Lower leg skin (tissue), 3 donors: Measurements from ENCODE around the gene KANTR.

ENCODE experiments used
- CTCF ChIP-seq, 3 donors: fragments of 450-650 bp; IDR thresholded peaks; one replicate each; pipeline ENCODE4 v1.5.1; 2016; ENCODE audit warnings: antibody characterized with exemption in 3 of 3, mild to moderate bottlenecking in 3 of 3, moderate library complexity in 2 of 3
- POLR2A ChIP-seq, 2 donors: fragments of 450-650 bp; IDR thresholded peaks; one replicate each; pipeline ENCODE4 v1.6.1; 2016 to 2017; ENCODE audit warnings: antibody characterized with exemption in 2 of 2, mild to moderate bottlenecking in 1 of 2, moderate library complexity in 1 of 2

GRCh38 chrX:53093177-53093655 lies 726 bp upstream of the KANTR start:
- TF ChIP-seq CTCF (IDR thresholded peaks at IDR 0.05) (no peak), POLR2A (IDR thresholded peaks at IDR 0.05) (no peak)
